ENCODE results near the gene TOPAZ1.

GRCh38 chr3:44337248-44337785 is 95.6 kb downstream of the TOPAZ1 start:
- TF ChIP-seq CTCF (IDR thresholded peaks at IDR 0.05; ENCODE audit: poor library complexity, severe bottlenecking) (no peak), TAF1 (IDR thresholded peaks at IDR 0.05; ENCODE audit: low read depth) (no peak), RAD21 (conservative IDR thresholded peaks at IDR 0.05) (no peak), EP300 (conservative IDR thresholded peaks at IDR 0.05; ENCODE audit: poor library complexity, severe bottlenecking) (no peak), EZH2 (IDR thresholded peaks at IDR 0.05; ENCODE audit: borderline replicate concordance, insufficient read depth, low read length, poor library complexity, severe bottlenecking) (no peak), POLR2AphosphoS5 (IDR thresholded peaks at IDR 0.05) (no peak)
- TF ChIP-seq, protein P1, sequence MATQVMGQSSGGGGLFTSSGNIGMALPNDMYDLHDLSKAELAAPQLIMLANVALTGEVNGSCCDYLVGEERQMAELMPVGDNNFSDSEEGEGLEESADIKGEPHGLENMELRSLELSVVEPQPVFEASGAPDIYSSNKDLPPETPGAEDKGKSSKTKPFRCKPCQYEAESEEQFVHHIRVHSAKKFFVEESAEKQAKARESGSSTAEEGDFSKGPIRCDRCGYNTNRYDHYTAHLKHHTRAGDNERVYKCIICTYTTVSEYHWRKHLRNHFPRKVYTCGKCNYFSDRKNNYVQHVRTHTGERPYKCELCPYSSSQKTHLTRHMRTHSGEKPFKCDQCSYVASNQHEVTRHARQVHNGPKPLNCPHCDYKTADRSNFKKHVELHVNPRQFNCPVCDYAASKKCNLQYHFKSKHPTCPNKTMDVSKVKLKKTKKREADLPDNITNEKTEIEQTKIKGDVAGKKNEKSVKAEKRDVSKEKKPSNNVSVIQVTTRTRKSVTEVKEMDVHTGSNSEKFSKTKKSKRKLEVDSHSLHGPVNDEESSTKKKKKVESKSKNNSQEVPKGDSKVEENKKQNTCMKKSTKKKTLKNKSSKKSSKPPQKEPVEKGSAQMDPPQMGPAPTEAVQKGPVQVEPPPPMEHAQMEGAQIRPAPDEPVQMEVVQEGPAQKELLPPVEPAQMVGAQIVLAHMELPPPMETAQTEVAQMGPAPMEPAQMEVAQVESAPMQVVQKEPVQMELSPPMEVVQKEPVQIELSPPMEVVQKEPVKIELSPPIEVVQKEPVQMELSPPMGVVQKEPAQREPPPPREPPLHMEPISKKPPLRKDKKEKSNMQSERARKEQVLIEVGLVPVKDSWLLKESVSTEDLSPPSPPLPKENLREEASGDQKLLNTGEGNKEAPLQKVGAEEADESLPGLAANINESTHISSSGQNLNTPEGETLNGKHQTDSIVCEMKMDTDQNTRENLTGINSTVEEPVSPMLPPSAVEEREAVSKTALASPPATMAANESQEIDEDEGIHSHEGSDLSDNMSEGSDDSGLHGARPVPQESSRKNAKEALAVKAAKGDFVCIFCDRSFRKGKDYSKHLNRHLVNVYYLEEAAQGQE (IDR thresholded peaks at IDR 0.05; ENCODE audit: borderline replicate concordance) = no peak
